ENCODE measurements around the gene LGR6.

- TF ChIP-seq CTCF (IDR thresholded peaks at IDR 0.05) (no peak), POLR2AphosphoS5 (IDR thresholded peaks at IDR 0.05) (no peak)
Measured at GRCh38 chr1:202233171-202233570, 39.6 kb downstream of the LGR6 start.

Measured in breast epithelium (tissue), 3 donors.